HepG2 (cell line): ENCODE data around the gene PARN. TPM values are rescaled to one million over a fixed set of nuclear protein-coding genes. Genes with fewer than 3 reads are reported as not detected.

Experiments used
- ELF4 ChIP-seq: sonication (generic); formaldehyde crosslinking; IDR thresholded peaks from 2 replicates; pipeline ENCODE4 v1.5.0; 2020; ENCODE audit warnings: missing genetic modification reagents, mild to moderate bottlenecking, moderate library complexity, borderline replicate concordance
- ESRRA ChIP-seq: sonication (generic); formaldehyde crosslinking; IDR thresholded peaks from 2 replicates; pipeline ENCODE4 v1.5.1; 2020; ENCODE audit warnings: mild to moderate bottlenecking, low read depth, missing genetic modification reagents
- JUN ChIP-seq: sonication (generic); formaldehyde crosslinking; IDR thresholded peaks from 2 replicates; pipeline ENCODE4 v1.4.0; 2020; ENCODE audit warnings: mild to moderate bottlenecking, missing genetic modification reagents
- NR2F2 ChIP-seq: IDR thresholded peaks from 2 replicates; pipeline ENCODE4 v1.6.1; 2012; ENCODE audit warnings: low read depth, inconsistent platforms, borderline replicate concordance
- PPARG ChIP-seq: conservative IDR thresholded peaks from 2 replicates; pipeline ENCODE4 v1.6.1; 2016; ENCODE audit warnings: missing biosample characterization, missing genetic modification reagents
- REXO4 ChIP-seq: sonication (generic); formaldehyde crosslinking; IDR thresholded peaks from 2 replicates; pipeline ENCODE4 v1.8.0; 2022; ENCODE audit warnings: missing genetic modification reagents, mild to moderate bottlenecking, borderline replicate concordance
- STAT6 ChIP-seq: sonication (generic); formaldehyde crosslinking; IDR thresholded peaks from 2 replicates; pipeline ENCODE4 v1.4.0; 2020; ENCODE audit warnings: missing genetic modification reagents, mild to moderate bottlenecking, borderline replicate concordance
- TFDP1 ChIP-seq: IDR thresholded peaks from 2 replicates; pipeline ENCODE4 v1.6.1; 2016; ENCODE audit warnings: missing compliant biosample characterization, missing genetic modification reagents, borderline replicate concordance
- THRA ChIP-seq: sonication (generic); formaldehyde crosslinking; IDR thresholded peaks from 2 replicates; pipeline ENCODE4 v1.4.0; 2020; ENCODE audit warnings: missing genetic modification reagents, borderline replicate concordance
- ZNF24 ChIP-seq: fragments of 450-650 bp; IDR thresholded peaks from 2 replicates; pipeline ENCODE4 v1.6.1; 2017; ENCODE audit warnings: antibody characterized with exemption, mild to moderate bottlenecking
- ZNF276 ChIP-seq: sonication (generic); formaldehyde crosslinking; IDR thresholded peaks from 2 replicates; pipeline ENCODE4 v1.4.0; 2020; ENCODE audit warnings: mild to moderate bottlenecking, low read depth, missing genetic modification reagents
- ZNF317 ChIP-seq: sonication (generic); formaldehyde crosslinking; IDR thresholded peaks from 2 replicates; pipeline ENCODE4 v1.5.0; 2020; ENCODE audit warnings: mild to moderate bottlenecking, missing genetic modification reagents
- ZNF547 ChIP-seq: sonication (generic); formaldehyde crosslinking; IDR thresholded peaks from 2 replicates; pipeline ENCODE4 v1.5.1; 2020; ENCODE audit warnings: mild to moderate bottlenecking, missing genetic modification reagents
- ZNF549 ChIP-seq: sonication (generic); formaldehyde crosslinking; IDR thresholded peaks from 2 replicates; pipeline ENCODE4 v1.5.0; 2020; ENCODE audit warnings: missing genetic modification reagents
- ZNF609 ChIP-seq: sonication (generic); formaldehyde crosslinking; IDR thresholded peaks from 2 replicates; pipeline ENCODE4 v1.4.0; 2020; ENCODE audit warnings: mild to moderate bottlenecking, missing genetic modification reagents, borderline replicate concordance
- polyA plus RNA-seq, 8 experiments: library from polyadenylated mRNA; depleted of rRNA in 3 of 8; stranded (reverse) in 7 of 8; unstranded in 1 of 8; fragments of >200 nt; fragmentation: Illumina TruSeq in 4 of 8; extraction: Trizol in 4 of 8; gene quantifications; 2 replicates each; pipeline versions ENCODE4 v1.2.1 to v1.2.3, GENCODE V29; 2011 to 2016; ENCODE audit warnings: low read depth in 4 of 8, missing spikeins in 1 of 8, mixed read lengths in 1 of 8; ENCODE audit not compliant: insufficient read depth in 1 of 8
- total RNA-seq, 5 experiments: library from RNA; depleted of rRNA; stranded (reverse); fragments of >200 nt; fragmentation: Illumina TruSeq; extraction: Trizol; gene quantifications; 2 replicates each; pipeline ENCODE4 v1.2.3, GENCODE V29; 2016; ENCODE audit warnings: low read depth in 1 of 5

PARN gene
- total and polyA plus RNA-seq, 2 of the 13 experiments (the other 11 are each of a cell fraction or from before 2014, with no cell fraction given): 13.3 to 47.6 TPM

GRCh38 chr16:14501331-14502255 is 128.5 kb downstream of the PARN start (continued):
- no peak for TF ChIP-seq STAT6
- TF ChIP-seq ZNF609 (CRISPR knock-in tag): peak; percentile 63; the same call in 1 of the 2 replicates
- peak; percentile 44; the same call in 1 of the 2 replicates for TF ChIP-seq PPARG (CRISPR knock-in tag)
- TF ChIP-seq REXO4 (CRISPR knock-in tag): no peak
- TF ChIP-seq THRA (CRISPR knock-in tag): no peak; the same call in 1 of the 2 replicates
- TF ChIP-seq NR2F2: peak; percentile 14; the same call in 1 of the 2 replicates
- no peak for TF ChIP-seq ESRRA
- TF ChIP-seq ZNF317 (CRISPR knock-in tag): no peak
- TF ChIP-seq ZNF549 (CRISPR knock-in tag): no peak
- no peak for TF ChIP-seq ZNF24
- peak; percentile 37; the same call in 1 of the 2 replicates for TF ChIP-seq JUN (CRISPR knock-in tag)
- TF ChIP-seq ZNF547 (CRISPR knock-in tag): peak; percentile 88
- no peak for TF ChIP-seq ELF4 (CRISPR knock-in tag)
- TF ChIP-seq TFDP1 (CRISPR knock-in tag): peak; percentile 84
- TF ChIP-seq ZNF276 (CRISPR knock-in tag): 0 out of 2 replicates have a peak, but pooled peaks have one; percentile 23
